HEK293 (cell line): ENCODE results near the gene TKTL1.

Experiments
- CTCF ChIA-PET: fragments of 350-600 bp; formaldehyde crosslinking; extraction: SDS; loops from one replicate; lab custom pipeline; 2021; ENCODE audit warnings: antibody characterized with exemption; lab: Yijun Ruan, JAX
- POLR2A ChIA-PET: fragments of 300-600 bp; formaldehyde crosslinking; extraction: SDS; loops from one replicate; lab custom pipeline; 2020; ENCODE audit warnings: antibody characterized with exemption, inconsistent platforms; lab: Yijun Ruan, JAX
- H3K27ac ChIP-seq: fragments of 200-500 bp; sonication (Bioruptor generic); 2 replicates; pipeline ENCODE4 v1.5.1; 2014; ENCODE audit warnings: low read depth, low read length, control low read depth, inconsistent platforms; ENCODE audit errors: extremely low read depth
- H3K36me3 ChIP-seq, 2 experiments: fragments of 200-500 bp in 1 of 2; sonication (Bioruptor generic) in 1 of 2; 1 replicate in 1 of 2; 2 replicates in 1 of 2; pipeline ENCODE4 v1.5.1; 2014 to 2017; ENCODE audit warnings: inconsistent platforms in 2 of 2, low read length in 2 of 2; ENCODE audit not compliant: control insufficient read depth in 2 of 2, insufficient read depth in 1 of 2
- H3K4me1 ChIP-seq: fragments of 200-500 bp; sonication (Bioruptor generic); 2 replicates; pipeline ENCODE4 v1.5.1; 2014; ENCODE audit warnings: mild to moderate bottlenecking, low read length, inconsistent platforms; ENCODE audit not compliant: control insufficient read depth, insufficient read depth
- H3K4me3 ChIP-seq: 2 replicates; pipeline ENCODE4 v1.5.1; 2011; ENCODE audit warnings: low read depth, mild to moderate bottlenecking, control low read depth, low read length, moderate library complexity
- H3K9me3 ChIP-seq: fragments of 200-500 bp; sonication (Bioruptor generic); 2 replicates; pipeline ENCODE4 v1.5.1; 2014; ENCODE audit warnings: low read depth, low read length, inconsistent platforms; ENCODE audit not compliant: control insufficient read depth, insufficient read depth
- FEZF1 ChIP-seq: fragments of 450-650 bp; formaldehyde crosslinking; IDR thresholded peaks from 2 replicates; pipeline ENCODE4 v1.5.1; 2016; ENCODE audit warnings: missing biosample characterization, missing genetic modification characterization
- GLI2 ChIP-seq: fragments of 450-650 bp; formaldehyde crosslinking; IDR thresholded peaks from 2 replicates; pipeline ENCODE4; 2017; ENCODE audit warnings: missing biosample characterization, missing genetic modification characterization, low read depth, borderline replicate concordance
- GLIS1 ChIP-seq: fragments of 450-650 bp; formaldehyde crosslinking; IDR thresholded peaks from 2 replicates; pipeline ENCODE4 v1.5.1; 2016; ENCODE audit warnings: missing biosample characterization, missing genetic modification characterization
- GLIS2 ChIP-seq: fragments of 450-650 bp; formaldehyde crosslinking; IDR thresholded peaks from 2 replicates; pipeline ENCODE4 v1.5.1; 2016; ENCODE audit warnings: missing biosample characterization, missing genetic modification characterization
- IKZF3 ChIP-seq: fragments of 450-650 bp; IDR thresholded peaks from 2 replicates; pipeline ENCODE4 v1.5.0; 2018; ENCODE audit warnings: missing biosample characterization, mild to moderate bottlenecking, missing genetic modification characterization, moderate library complexity
- KLF8 ChIP-seq: fragments of 450-650 bp; formaldehyde crosslinking; IDR thresholded peaks from 2 replicates; pipeline ENCODE4 v1.5.1; 2016; ENCODE audit warnings: missing biosample characterization, missing genetic modification characterization
- MYNN ChIP-seq: fragments of 450-650 bp; formaldehyde crosslinking; IDR thresholded peaks from 2 replicates; pipeline ENCODE4 v1.5.1; 2016; ENCODE audit warnings: missing biosample characterization, missing genetic modification characterization, borderline replicate concordance
- REPIN1 ChIP-seq: fragments of 450-650 bp; formaldehyde crosslinking; IDR thresholded peaks from 2 replicates; pipeline ENCODE4 v1.5.1; 2017; ENCODE audit warnings: missing biosample characterization, missing genetic modification characterization, low read depth
- SCRT2 ChIP-seq: fragments of 450-650 bp; formaldehyde crosslinking; IDR thresholded peaks from 2 replicates; pipeline ENCODE4 v1.5.1; 2016; ENCODE audit warnings: missing biosample characterization, missing genetic modification characterization
- ZFP3 ChIP-seq: fragments of 450-650 bp; formaldehyde crosslinking; IDR thresholded peaks from 2 replicates; pipeline ENCODE4 v1.5.1; 2016; ENCODE audit warnings: low read depth, missing biosample characterization, missing genetic modification characterization
- ZNF132 ChIP-seq: fragments of 450-650 bp; formaldehyde crosslinking; IDR thresholded peaks from 2 replicates; pipeline ENCODE4 v1.5.1; 2017; ENCODE audit warnings: missing biosample characterization, missing genetic modification characterization, borderline replicate concordance
- ZNF302 ChIP-seq: fragments of 450-650 bp; formaldehyde crosslinking; IDR thresholded peaks from 2 replicates; pipeline ENCODE4 v1.5.1; 2016; ENCODE audit warnings: missing biosample characterization, missing genetic modification characterization, low read depth
- ZNF335 ChIP-seq: fragments of 450-650 bp; formaldehyde crosslinking; conservative IDR thresholded peaks from 2 replicates; pipeline ENCODE4 v1.5.1; 2016; ENCODE audit warnings: missing biosample characterization, missing genetic modification characterization
- ZNF514 ChIP-seq: fragments of 450-650 bp; formaldehyde crosslinking; IDR thresholded peaks from 2 replicates; pipeline ENCODE4 v1.5.1; 2016; ENCODE audit warnings: missing biosample characterization, missing genetic modification characterization
- ZNF521 ChIP-seq: fragments of 450-650 bp; formaldehyde crosslinking; IDR thresholded peaks from 2 replicates; pipeline ENCODE4 v1.5.1; 2017; ENCODE audit warnings: missing biosample characterization, mild to moderate bottlenecking, missing genetic modification characterization
- ZNF530 ChIP-seq: fragments of 450-650 bp; formaldehyde crosslinking; IDR thresholded peaks from 2 replicates; pipeline ENCODE4 v1.5.1; 2016; ENCODE audit warnings: low read depth, missing biosample characterization, missing genetic modification characterization
- ZNF600 ChIP-seq: fragments of 450-650 bp; formaldehyde crosslinking; IDR thresholded peaks from 2 replicates; pipeline ENCODE4 v1.5.1; 2016; ENCODE audit warnings: missing biosample characterization, missing genetic modification characterization
- ZNF792 ChIP-seq: fragments of 450-650 bp; formaldehyde crosslinking; IDR thresholded peaks from 2 replicates; pipeline ENCODE4 v1.5.1; 2016; ENCODE audit warnings: missing biosample characterization, missing genetic modification characterization
- TF ChIP-seq, protein P1 (sequence below): fragments of 450-650 bp; formaldehyde crosslinking; IDR thresholded peaks from 2 replicates; pipeline ENCODE4 v1.5.1; 2017; ENCODE audit warnings: missing biosample characterization, missing genetic modification characterization
- TF ChIP-seq, protein P2 (sequence below): fragments of 450-650 bp; formaldehyde crosslinking; IDR thresholded peaks from 2 replicates; pipeline ENCODE4 v1.5.1; 2016; ENCODE audit warnings: missing biosample characterization, missing genetic modification characterization

Gene TKTL1

DNA sequence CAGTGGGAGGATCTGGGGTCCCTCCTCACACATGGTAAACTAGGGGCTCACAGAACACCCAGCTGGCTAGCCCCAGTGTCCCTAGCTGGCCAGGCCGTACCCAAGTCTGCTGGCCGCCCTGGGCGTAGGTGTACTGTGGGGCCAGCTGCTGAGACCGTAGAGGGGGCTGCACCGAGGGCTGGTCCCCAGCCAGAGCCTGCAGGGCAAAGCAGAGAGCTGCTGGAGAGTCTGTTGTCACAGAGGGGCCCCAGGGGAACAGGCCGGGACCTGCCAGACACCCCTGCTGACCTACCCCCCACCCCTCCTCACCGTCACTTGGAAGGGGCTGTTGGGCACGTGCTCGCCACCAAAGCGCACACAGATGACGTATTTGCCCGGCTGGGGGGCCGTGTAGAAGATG is 58.9 kb downstream of the TKTL1 start:
- ChIA-PET CTCF (no interaction called here), POLR2A (interaction anchor here (0.9 to 1.6 kb wide), 3 partner anchors 8 to 17 kb away, joined by 4 to 6 read pairs (median 5); no protein-coding TSS in a partner anchor)
- Histone ChIP-seq H3K4me3 (no peak overlapping the region), H3K9me3 (no peaks in the 10 kb centered on the region), H3K4me1 (no peaks in the 10 kb centered on the region), H3K27ac (no peak overlapping the region), H3K36me3 (peaks cover 3 to 100% of the 10 kb centered on the region in 2 experiments; a peak in 1 of 3 replicates)
- TF ChIP-seq REPIN1 (tag by site-specific recombination) (no peak), MYNN (tag by site-specific recombination) (no peak)
- TF ChIP-seq, protein P1, sequence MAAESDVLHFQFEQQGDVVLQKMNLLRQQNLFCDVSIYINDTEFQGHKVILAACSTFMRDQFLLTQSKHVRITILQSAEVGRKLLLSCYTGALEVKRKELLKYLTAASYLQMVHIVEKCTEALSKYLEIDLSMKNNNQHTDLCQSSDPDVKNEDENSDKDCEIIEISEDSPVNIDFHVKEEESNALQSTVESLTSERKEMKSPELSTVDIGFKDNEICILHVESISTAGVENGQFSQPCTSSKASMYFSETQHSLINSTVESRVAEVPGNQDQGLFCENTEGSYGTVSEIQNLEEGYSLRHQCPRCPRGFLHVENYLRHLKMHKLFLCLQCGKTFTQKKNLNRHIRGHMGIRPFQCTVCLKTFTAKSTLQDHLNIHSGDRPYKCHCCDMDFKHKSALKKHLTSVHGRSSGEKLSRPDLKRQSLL, result no peak

DNA sequence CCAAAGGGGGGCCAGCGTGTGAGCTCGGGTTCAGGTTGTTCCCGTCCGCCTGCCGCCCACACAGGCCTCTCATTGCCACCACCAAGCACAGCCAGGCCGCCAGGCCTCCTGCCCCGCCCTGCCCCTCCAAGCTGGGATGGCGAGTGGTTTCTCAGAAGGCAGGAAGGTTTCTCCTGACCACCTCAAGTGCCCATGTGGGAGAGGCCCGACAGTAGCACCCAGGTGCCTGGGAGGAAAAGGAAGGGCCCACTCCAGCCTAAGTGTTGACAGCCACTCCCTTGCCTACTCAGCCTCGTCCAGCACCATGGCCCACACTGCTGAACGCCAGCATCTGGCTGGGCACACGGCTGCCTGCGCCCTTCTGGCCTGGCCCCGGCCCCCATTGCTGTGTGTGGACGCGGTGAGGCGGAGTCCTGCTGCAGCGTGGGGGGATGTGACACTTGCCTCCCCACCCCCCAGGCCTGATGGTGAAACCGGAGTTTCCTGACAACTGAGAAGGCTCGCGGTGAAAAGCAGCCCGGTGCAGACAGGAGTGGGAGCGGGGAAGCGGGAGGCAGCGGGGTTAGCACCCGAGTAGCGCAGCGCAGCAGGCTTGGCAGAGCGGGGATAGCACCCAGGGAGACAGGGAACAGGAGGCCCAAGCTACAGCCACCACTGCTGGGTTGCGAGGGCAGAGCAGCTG is 59.6 kb downstream of the TKTL1 start:
- Histone ChIP-seq H3K27ac (no peak overlapping the region), H3K4me3 (no peak overlapping the region), H3K36me3 (peaks cover 3 to 100% of the 10 kb centered on the region in 2 experiments; a peak in 1 of 3 replicates), H3K9me3 (no peaks in the 10 kb centered on the region), H3K4me1 (no peaks in the 10 kb centered on the region)
- POLR2A ChIA-PET, result interaction anchor here (0.7 to 1.5 kb wide), 5 partner anchors 8 to 135 kb away, joined by 3 to 7 read pairs (median 3); partner anchors contain the start of gene SLC10A3
- TF ChIP-seq ZNF530 (tag by site-specific recombination), result no peak
- no peak for TF ChIP-seq ZNF335
- TF ChIP-seq SCRT2 (tag by site-specific recombination), result no peak
- no peak for TF ChIP-seq ZNF514 (tag by site-specific recombination)
- TF ChIP-seq ZNF521, result no peak
- no peak for TF ChIP-seq ZNF302
- TF ChIP-seq GLIS2, result no peak
- no peak for TF ChIP-seq FEZF1 (tag by site-specific recombination)
- TF ChIP-seq KLF8 (tag by site-specific recombination), result 0 out of 2 replicates have a peak, but pooled peaks have one; percentile 12
- TF ChIP-seq IKZF3 (tag by site-specific recombination), result no peak
- no peak for TF ChIP-seq ZNF132 (tag by site-specific recombination)
- TF ChIP-seq ZFP3 (tag by site-specific recombination), result no peak
- TF ChIP-seq, protein P2, sequence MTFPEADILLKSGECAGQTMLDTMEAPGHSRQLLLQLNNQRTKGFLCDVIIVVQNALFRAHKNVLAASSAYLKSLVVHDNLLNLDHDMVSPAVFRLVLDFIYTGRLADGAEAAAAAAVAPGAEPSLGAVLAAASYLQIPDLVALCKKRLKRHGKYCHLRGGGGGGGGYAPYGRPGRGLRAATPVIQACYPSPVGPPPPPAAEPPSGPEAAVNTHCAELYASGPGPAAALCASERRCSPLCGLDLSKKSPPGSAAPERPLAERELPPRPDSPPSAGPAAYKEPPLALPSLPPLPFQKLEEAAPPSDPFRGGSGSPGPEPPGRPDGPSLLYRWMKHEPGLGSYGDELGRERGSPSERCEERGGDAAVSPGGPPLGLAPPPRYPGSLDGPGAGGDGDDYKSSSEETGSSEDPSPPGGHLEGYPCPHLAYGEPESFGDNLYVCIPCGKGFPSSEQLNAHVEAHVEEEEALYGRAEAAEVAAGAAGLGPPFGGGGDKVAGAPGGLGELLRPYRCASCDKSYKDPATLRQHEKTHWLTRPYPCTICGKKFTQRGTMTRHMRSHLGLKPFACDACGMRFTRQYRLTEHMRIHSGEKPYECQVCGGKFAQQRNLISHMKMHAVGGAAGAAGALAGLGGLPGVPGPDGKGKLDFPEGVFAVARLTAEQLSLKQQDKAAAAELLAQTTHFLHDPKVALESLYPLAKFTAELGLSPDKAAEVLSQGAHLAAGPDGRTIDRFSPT (tag by site-specific recombination), result peak; percentile 26; the same call in 1 of the 2 replicates
- no peak for TF ChIP-seq GLI2
- CTCF ChIA-PET, result no interaction called here

DNA sequence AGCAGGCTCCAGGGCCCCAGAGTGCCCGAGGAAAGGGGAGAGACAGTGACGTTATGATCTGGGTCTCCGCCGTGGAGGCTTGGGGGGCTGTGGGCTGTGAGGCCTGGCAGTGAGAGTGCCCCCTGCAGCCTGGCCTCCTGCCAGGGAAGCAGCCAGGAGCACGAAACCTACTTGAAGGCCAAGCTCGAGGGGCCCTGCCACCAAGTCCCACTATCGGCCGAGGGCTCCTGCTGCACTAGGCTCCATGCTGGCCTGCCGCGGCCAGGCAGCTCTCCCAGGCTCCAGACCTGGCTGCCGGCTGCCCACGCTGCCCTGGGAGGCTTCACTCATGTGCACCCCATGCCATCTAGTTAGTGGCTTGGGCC is 60.2 kb downstream of the TKTL1 start:
- TF ChIP-seq GLIS1 (tag by site-specific recombination) (peak; percentile 74), GLIS2 (peak; percentile 25; the same call in 1 of the 2 replicates), ZNF792 (tag by site-specific recombination) (no peak), ZNF600 (tag by site-specific recombination) (peak; percentile 56; the same call in 1 of the 2 replicates)
- Histone ChIP-seq H3K4me3 (no peak overlapping the region), H3K27ac (no peak overlapping the region), H3K36me3 (peaks cover 3 to 100% of the 10 kb centered on the region in 2 experiments; a peak in 2 of 3 replicates), H3K9me3 (no peaks in the 10 kb centered on the region), H3K4me1 (no peaks in the 10 kb centered on the region)
- ChIA-PET CTCF (no interaction called here), POLR2A (interaction anchor here (0.7 to 1.5 kb wide), 4 partner anchors 8 to 135 kb away, joined by 3 to 7 read pairs (median 3); partner anchors contain the start of gene SLC10A3)
